GM23338 (cell line): Measurements from ENCODE around the gene PIK3C2G. TPM values are rescaled to one million over a fixed set of nuclear protein-coding genes. Genes with fewer than 3 reads are reported as not detected.

ENCODE experiments used
- ATAC-seq: fragments of 200-7000 bp; cut with Tn5 transposase; 3 replicates; pipeline ENCODE4 v1.9.1; 2020
- DNase-seq: peaks from one replicate; pipeline ENCODE4 v3.0.0-alpha.2; 2015; ENCODE audit warnings: low spot score
- H2AFZ ChIP-seq: fragments of 200-600 bp; sonication (generic); 2 replicates; pipeline ENCODE4 v1.8.0; 2016; ENCODE audit warnings: antibody characterized with exemption, mild to moderate bottlenecking, moderate library complexity
- H3F3A ChIP-seq: fragments of 200-600 bp; sonication (generic); replicated peaks from 2 replicates; pipeline ENCODE4 v1.8.0; 2017; ENCODE audit warnings: antibody characterized with exemption, mixed run types, low read depth
- H3K27ac ChIP-seq: fragments of 200-600 bp; sonication (generic); 2 replicates; pipeline ENCODE4 v1.6.1; 2016; ENCODE audit warnings: low read depth
- H3K27me3 ChIP-seq: fragments of 200-600 bp; sonication (generic); 2 replicates; pipeline ENCODE4 v1.8.0; 2016; ENCODE audit warnings: mild to moderate bottlenecking, mixed run types, moderate library complexity; ENCODE audit not compliant: insufficient read depth
- H3K36me3 ChIP-seq: fragments of 200-600 bp; sonication (generic); 2 replicates; pipeline ENCODE4 v1.8.0; 2016; ENCODE audit warnings: mild to moderate bottlenecking; ENCODE audit not compliant: insufficient read depth
- H3K4me1 ChIP-seq: fragments of 200-600 bp; sonication (generic); 2 replicates; pipeline ENCODE4 v1.8.0; 2016; ENCODE audit warnings: mild to moderate bottlenecking, moderate library complexity; ENCODE audit not compliant: insufficient read depth
- H3K4me2 ChIP-seq: fragments of 200-600 bp; sonication (generic); 2 replicates; pipeline ENCODE4 v1.7.1; 2017; ENCODE audit warnings: mixed run types
- H3K4me3 ChIP-seq: fragments of 200-600 bp; sonication (generic); 2 replicates; pipeline ENCODE4 v1.6.1; 2016; ENCODE audit warnings: mixed run types
- H3K79me2 ChIP-seq: fragments of 200-600 bp; sonication (generic); replicated peaks from 2 replicates; pipeline ENCODE4 v1.8.0; 2017; ENCODE audit warnings: mild to moderate bottlenecking; ENCODE audit not compliant: insufficient read depth
- H3K9me2 ChIP-seq: fragments of 200-600 bp; sonication (generic); 2 replicates; pipeline ENCODE4 v1.8.0; 2017; ENCODE audit not compliant: insufficient read depth
- H4K20me1 ChIP-seq: fragments of 200-600 bp; sonication (generic); replicated peaks from 2 replicates; pipeline ENCODE4 v1.8.0; 2017; ENCODE audit warnings: mild to moderate bottlenecking; ENCODE audit not compliant: insufficient read depth
- H3K27ac Mint-ChIP-seq: 2 replicates; pipeline ENCODE4 v1.8.0; 2020; ENCODE audit warnings: inconsistent platforms, mild to moderate bottlenecking, moderate library complexity, mixed read lengths
- H3K27me3 Mint-ChIP-seq: 3 replicates; pipeline ENCODE4 v1.8.0; 2022; ENCODE audit warnings: low read depth, mild to moderate bottlenecking, moderate library complexity, mixed read lengths, inconsistent platforms; ENCODE audit not compliant: insufficient read depth, poor library complexity
- H3K36me3 Mint-ChIP-seq: 3 replicates; pipeline ENCODE4 v1.8.0; 2021; ENCODE audit warnings: low read depth, mild to moderate bottlenecking, inconsistent platforms, moderate library complexity, mixed read lengths
- H3K4me1 Mint-ChIP-seq: 3 replicates; pipeline ENCODE4 v1.8.0; 2020; ENCODE audit warnings: mild to moderate bottlenecking, inconsistent platforms, mixed read lengths
- H3K4me3 Mint-ChIP-seq: 3 replicates; pipeline ENCODE4 v1.8.0; 2021; ENCODE audit warnings: moderate library complexity, mild to moderate bottlenecking, inconsistent platforms, mixed read lengths
- H3K9me3 Mint-ChIP-seq: 3 replicates; pipeline ENCODE4 v1.8.0; 2020; ENCODE audit warnings: moderate library complexity, mild to moderate bottlenecking, inconsistent platforms, mixed read lengths
- CREB1 ChIP-seq: fragments of 250-450 bp; sonication (Bioruptor Pico); IDR thresholded peaks from 2 replicates; pipeline ENCODE4 v1.5.0; 2020; ENCODE audit warnings: low read depth, mild to moderate bottlenecking, moderate library complexity
- CTCF ChIP-seq, 2 experiments: fragments of 200-600 bp in 1 of 2; sonication (generic) in 1 of 2; conservative IDR thresholded peaks; 2 replicates each; pipeline versions ENCODE4 v1.5.1 to v1.6.1; 2016 to 2017; ENCODE audit warnings: antibody characterized with exemption in 2 of 2, low read depth in 2 of 2, mild to moderate bottlenecking in 2 of 2, moderate library complexity in 1 of 2
- ETS1 ChIP-seq: IDR thresholded peaks from 2 replicates; pipeline ENCODE4 v1.6.1; 2016; ENCODE audit warnings: antibody characterized with exemption
- EZH2 ChIP-seq: fragments of 200-600 bp; sonication (generic); IDR thresholded peaks from one replicate; pipeline ENCODE4 v1.8.0; 2017; ENCODE audit warnings: antibody characterized with exemption, mild to moderate bottlenecking, low read depth; ENCODE audit not compliant: unreplicated experiment
- JUNB ChIP-seq: IDR thresholded peaks from one replicate; pipeline ENCODE4 v1.6.1; 2016; ENCODE audit warnings: antibody characterized with exemption; ENCODE audit not compliant: unreplicated experiment
- NANOG ChIP-seq: IDR thresholded peaks from 2 replicates; pipeline ENCODE4 v1.6.1; 2016; ENCODE audit warnings: antibody characterized with exemption, borderline replicate concordance
- REST ChIP-seq: IDR thresholded peaks from one replicate; pipeline ENCODE4 v1.6.1; 2018; ENCODE audit warnings: antibody characterized with exemption; ENCODE audit not compliant: unreplicated experiment
- ZNF114 ChIP-seq: fragments of 250-450 bp; sonication (Bioruptor Pico); IDR thresholded peaks from 2 replicates; pipeline ENCODE4 v1.5.0; 2020; ENCODE audit warnings: mild to moderate bottlenecking, moderate library complexity
- ZNF331 ChIP-seq: fragments of 250-450 bp; sonication (Bioruptor Pico); IDR thresholded peaks from 2 replicates; pipeline ENCODE4 v1.5.0; 2020; ENCODE audit warnings: low read depth, mild to moderate bottlenecking, moderate library complexity
- ZNF462 ChIP-seq: fragments of 250-450 bp; sonication (Bioruptor Pico); IDR thresholded peaks from 2 replicates; pipeline ENCODE4 v1.5.0; 2020; ENCODE audit warnings: mild to moderate bottlenecking, moderate library complexity
- polyA plus RNA-seq: library from polyadenylated mRNA; unstranded; fragments of >200 nt; fragmentation: Nextera tagmentation; extraction: Ambion mirVana; gene quantifications from 2 replicates; pipeline ENCODE4 v1.2.1, GENCODE V29; 2016
- total RNA-seq: library from RNA; depleted of rRNA; stranded (reverse); fragments of >200 nt; shearing (Covaris generic); gene quantifications from 2 replicates; pipeline ENCODE4 v1.2.3, GENCODE V29; 2014

The PIK3C2G gene
- total and polyA plus RNA-seq, 2 experiments from 2014 or later, result not detected

GRCh38 chr12:18658179-18658578, 396.9 kb downstream of the PIK3C2G start:
- ATAC-seq (no peak), DNase-seq (no peak)
- Mint-ChIP-seq H3K36me3 (no peaks in the 10 kb centered on the region), H3K4me3 (no peak overlapping the region), H3K27ac (no peak overlapping the region), H3K4me1 (peaks cover 4% of the 10 kb centered on the region; the same call in 1 of the 3 replicates), H3K27me3 (no peaks in the 10 kb centered on the region), H3K9me3 (no peaks in the 10 kb centered on the region)
- no peaks in the 10 kb centered on the region for H3F3A ChIP-seq
- H3K4me3 ChIP-seq, result no peak overlapping the region
- no peaks in the 10 kb centered on the region for H3K4me1 ChIP-seq
- no peaks in the 10 kb centered on the region for H4K20me1 ChIP-seq
- TF ChIP-seq REST (no peak), ZNF331 (no peak), ZNF114 (CRISPR knock-in tag) (no peak), CTCF (conservative IDR thresholded peaks at IDR 0.05; ENCODE audit: low read depth in 2 of 2) (no peak), EZH2 (no peak), ZNF462 (CRISPR knock-in tag) (no peak), NANOG (no peak), ETS1 (no peak), CREB1 (no peak), JUNB (no peak)
- no peaks in the 10 kb centered on the region for H3K36me3 ChIP-seq
- no peak overlapping the region for H3K4me2 ChIP-seq
- no peak overlapping the region for H2AFZ ChIP-seq
- H3K9me2 ChIP-seq, result no peaks in the 10 kb centered on the region
- no peak overlapping the region for H3K27ac ChIP-seq
- H3K27me3 ChIP-seq, result no peaks in the 10 kb centered on the region
- H3K79me2 ChIP-seq, result no peaks in the 10 kb centered on the region
